ENCODE data around the gene THAP4.

THAP4 gene

GRCh38 chr2:241640165-241640795 is 3.3 kb upstream of the THAP4 start:
- FAIRE-seq (no peak), DNase-seq (ENCODE audit: low spot score) (no peak)

GRCh38 chr2:241639385-241639784 is 2.4 kb upstream of the THAP4 start:
- FAIRE-seq (no peak), DNase-seq (ENCODE audit: low spot score) (no peak)

GRCh38 chr2:241638940-241639339 is 2.0 kb upstream of the THAP4 start:
- no peak for DNase-seq (ENCODE audit: low spot score)

GRCh38 chr2:241637795-241638660 is 1.1 kb upstream of the THAP4 start:
- no peak for FAIRE-seq
- DNase-seq (ENCODE audit: low spot score), result no peak

More at GRCh38 chr2:241638940-241639339, 2.0 kb upstream of the THAP4 start:
- FAIRE-seq, result no peak

- DNase-seq (ENCODE audit: low spot score), result no peak
- no peak for FAIRE-seq
Observed at GRCh38 chr2:241636182-241637017, 558 bp downstream of the THAP4 start.

- no peak for FAIRE-seq
- DNase-seq (ENCODE audit: low spot score), result no peak
Observed at GRCh38 chr2:241635756-241636155, 1.2 kb downstream of the THAP4 start.

GRCh38 chr2:241633561-241633960 is 3.4 kb downstream of the THAP4 start:
- no peak for FAIRE-seq
- no peak for DNase-seq (ENCODE audit: low spot score)

- no peak for DNase-seq (ENCODE audit: low spot score)
- FAIRE-seq, result no peak
Observed at GRCh38 chr2:241632478-241633325, 4.3 kb downstream of the THAP4 start.

GRCh38 chr2:241629762-241630435 is 7.1 kb downstream of the THAP4 start:
- DNase-seq (ENCODE audit: low spot score), result no peak
- FAIRE-seq, result no peak

- no peak for FAIRE-seq
Observed at GRCh38 chr2:241627675-241628074, 9.3 kb downstream of the THAP4 start.

GRCh38 chr2:241620419-241620769 is 16.6 kb downstream of the THAP4 start:
- DNase-seq (ENCODE audit: low spot score) (no peak), FAIRE-seq (no peak)

More at GRCh38 chr2:241627675-241628074, 9.3 kb downstream of the THAP4 start:
- DNase-seq (ENCODE audit: low spot score), result no peak

GRCh38 chr2:241619597-241620418 is 17.1 kb downstream of the THAP4 start:
- FAIRE-seq, result no peak
- no peak for DNase-seq (ENCODE audit: low spot score)

- DNase-seq (ENCODE audit: low spot score) (no peak), FAIRE-seq (no peak)
Observed at GRCh38 chr2:241618829-241619228, 18.1 kb downstream of the THAP4 start.

GRCh38 chr2:241618296-241618805 is 18.6 kb downstream of the THAP4 start:
- no peak for DNase-seq (ENCODE audit: low spot score)
- no peak for FAIRE-seq

- FAIRE-seq (no peak), DNase-seq (ENCODE audit: low spot score) (no peak)
Observed at GRCh38 chr2:241617431-241618154, 19.4 kb downstream of the THAP4 start.

- no peak for DNase-seq (ENCODE audit: low spot score)
Observed at GRCh38 chr2:241616168-241617125, 20.5 kb downstream of the THAP4 start.

GRCh38 chr2:241615522-241616052 is 21.4 kb downstream of the THAP4 start:
- FAIRE-seq (no peak), DNase-seq (ENCODE audit: low spot score) (no peak)

More at GRCh38 chr2:241616168-241617125, 20.5 kb downstream of the THAP4 start:
- no peak for FAIRE-seq

Data from RCC 7860 (cell line).